Medulla oblongata (tissue), 1 donor: ENCODE results near the gene TATDN2.
A peak's percentile ranks its signal among the peaks of the same experiment; 100 is the strongest.
"Not testable (repeated sequence)": the region's sequence is repeated elsewhere in the genome, so short reads cannot be mapped to it uniquely, and the experiment has no call there.

Experiments used
- DNase-seq: peaks from one replicate; pipeline ENCODE4 v3.0.0-alpha.2; 2015; ENCODE audit errors: extremely low spot score

The TATDN2 gene

GRCh38 chr3:10290481-10291176 lies 42.4 kb downstream of the TATDN2 start:
- no peak for DNase-seq

- no peak for DNase-seq
Measured at GRCh38 chr3:10291641-10292040, 43.4 kb downstream of the TATDN2 start.

GRCh38 chr3:10292505-10293419 lies 44.5 kb downstream of the TATDN2 start, which contains the start of gene GHRL:
Gene GHRL (minus strand): TSS chr3:10292947. CDS start chr3:10290180, 2,767 bp downstream.
- DNase-seq, result peak; percentile 33

GRCh38 chr3:10294030-10294586 lies 45.8 kb downstream of the TATDN2 start:
- DNase-seq, result no peak

GRCh38 chr3:10298064-10298463 lies 49.8 kb downstream of the TATDN2 start:
- DNase-seq, result not testable (repeated sequence)

- no peak for DNase-seq
Measured at GRCh38 chr3:10299175-10299574, 50.9 kb downstream of the TATDN2 start.

GRCh38 chr3:10299679-10300078 lies 51.4 kb downstream of the TATDN2 start:
- no peak for DNase-seq

GRCh38 chr3:10300087-10300486 lies 51.8 kb downstream of the TATDN2 start:
- no peak for DNase-seq

- DNase-seq, result no peak
Measured at GRCh38 chr3:10303105-10303504, 54.8 kb downstream of the TATDN2 start.

- no peak for DNase-seq
Measured at GRCh38 chr3:10303785-10304184, 55.5 kb downstream of the TATDN2 start.

GRCh38 chr3:10304905-10305304 lies 56.6 kb downstream of the TATDN2 start:
- no peak for DNase-seq

GRCh38 chr3:10305331-10305902 lies 57.2 kb downstream of the TATDN2 start:
- DNase-seq, result no peak

GRCh38 chr3:10306156-10306555 lies 57.9 kb downstream of the TATDN2 start:
- DNase-seq, result no peak

GRCh38 chr3:10308678-10309077 lies 60.4 kb downstream of the TATDN2 start:
- DNase-seq, result no peak

GRCh38 chr3:10309736-10310135 lies 61.5 kb downstream of the TATDN2 start:
- no peak for DNase-seq

GRCh38 chr3:10310578-10310977 lies 62.3 kb downstream of the TATDN2 start:
- no peak for DNase-seq

- no peak for DNase-seq
Measured at GRCh38 chr3:10311710-10312109, 63.5 kb downstream of the TATDN2 start.

GRCh38 chr3:10312391-10312790 lies 64.1 kb downstream of the TATDN2 start:
- no peak for DNase-seq

- no peak for DNase-seq
Measured at GRCh38 chr3:10312861-10313260, 64.6 kb downstream of the TATDN2 start.

- DNase-seq, result no peak
Measured at GRCh38 chr3:10315101-10315500, 66.8 kb downstream of the TATDN2 start.

GRCh38 chr3:10315771-10316344 lies 67.6 kb downstream of the TATDN2 start:
- peak; percentile 61 for DNase-seq
